GM13976 (cell line): ENCODE results near the gene DYNLT1.

Experiments used
- DNase-seq: peaks from one replicate; pipeline ENCODE4 v3.0.0; 2012; ENCODE audit warnings: low spot score
- in situ Hi-C: fragments of 300-500 bp; cut with MboI; formaldehyde crosslinking; loops from one replicate; pipeline ENCODE4 v1.12.0; 2022; ENCODE audit warnings: low sequenced_read_pairs, mixed read lengths, inconsistent platforms; ENCODE audit not compliant: unreplicated experiment
- TF ChIP-seq, protein P1 (sequence below): IDR thresholded peaks from 2 replicates; pipeline ENCODE4 v1.5.1; 2012; ENCODE audit warnings: borderline replicate concordance, mild to moderate bottlenecking; ENCODE audit not compliant: insufficient read depth; ENCODE audit errors: extremely low read depth, missing control alignments, control extremely low read depth

Gene DYNLT1

DNA sequence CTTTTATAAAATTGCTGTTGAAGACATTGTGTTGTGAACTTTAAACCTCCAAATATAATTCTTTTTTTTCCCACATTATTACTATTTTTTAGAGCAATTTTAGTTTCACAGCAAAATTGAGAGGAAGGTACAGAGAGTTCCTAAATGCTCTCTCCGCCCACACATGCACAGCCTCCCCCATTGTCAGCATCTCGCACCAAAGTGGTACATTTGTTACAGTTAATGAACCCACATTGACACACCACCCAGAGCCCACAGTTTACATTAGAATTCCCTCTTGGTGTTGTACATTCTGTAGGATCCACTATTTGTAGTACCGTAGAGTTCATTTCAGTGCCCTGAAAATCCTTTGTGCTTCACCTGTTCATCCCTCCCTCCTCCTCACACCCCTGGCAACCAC, 50.9 kb downstream of the DYNLT1 start:
- TF ChIP-seq, protein P1, sequence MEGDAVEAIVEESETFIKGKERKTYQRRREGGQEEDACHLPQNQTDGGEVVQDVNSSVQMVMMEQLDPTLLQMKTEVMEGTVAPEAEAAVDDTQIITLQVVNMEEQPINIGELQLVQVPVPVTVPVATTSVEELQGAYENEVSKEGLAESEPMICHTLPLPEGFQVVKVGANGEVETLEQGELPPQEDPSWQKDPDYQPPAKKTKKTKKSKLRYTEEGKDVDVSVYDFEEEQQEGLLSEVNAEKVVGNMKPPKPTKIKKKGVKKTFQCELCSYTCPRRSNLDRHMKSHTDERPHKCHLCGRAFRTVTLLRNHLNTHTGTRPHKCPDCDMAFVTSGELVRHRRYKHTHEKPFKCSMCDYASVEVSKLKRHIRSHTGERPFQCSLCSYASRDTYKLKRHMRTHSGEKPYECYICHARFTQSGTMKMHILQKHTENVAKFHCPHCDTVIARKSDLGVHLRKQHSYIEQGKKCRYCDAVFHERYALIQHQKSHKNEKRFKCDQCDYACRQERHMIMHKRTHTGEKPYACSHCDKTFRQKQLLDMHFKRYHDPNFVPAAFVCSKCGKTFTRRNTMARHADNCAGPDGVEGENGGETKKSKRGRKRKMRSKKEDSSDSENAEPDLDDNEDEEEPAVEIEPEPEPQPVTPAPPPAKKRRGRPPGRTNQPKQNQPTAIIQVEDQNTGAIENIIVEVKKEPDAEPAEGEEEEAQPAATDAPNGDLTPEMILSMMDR = no peak
- no peak for DNase-seq
- in situ Hi-C loops = no loop called here

DNA sequence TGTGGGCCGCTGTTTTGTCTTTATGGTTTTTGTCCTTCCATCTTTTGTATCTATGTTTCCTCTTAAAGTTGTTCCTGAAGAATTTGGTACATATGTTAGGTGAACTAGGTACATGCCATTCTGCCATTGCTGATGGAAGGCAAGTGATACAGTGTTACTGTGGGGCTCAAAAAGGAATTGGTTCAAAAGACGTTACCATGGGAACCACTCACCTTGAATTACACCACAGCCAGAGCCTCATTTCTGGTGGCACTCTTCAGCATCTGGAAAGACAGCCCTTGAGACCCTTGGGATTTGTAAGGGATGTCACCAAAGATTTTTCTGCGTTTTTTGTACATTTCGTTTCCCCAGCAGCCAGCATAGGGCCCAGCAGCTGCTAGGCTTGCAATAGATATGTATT, 52.7 kb downstream of the DYNLT1 start:
- TF ChIP-seq, protein P1 = no peak
- in situ Hi-C loops = no loop called here
- DNase-seq = no peak

DNA sequence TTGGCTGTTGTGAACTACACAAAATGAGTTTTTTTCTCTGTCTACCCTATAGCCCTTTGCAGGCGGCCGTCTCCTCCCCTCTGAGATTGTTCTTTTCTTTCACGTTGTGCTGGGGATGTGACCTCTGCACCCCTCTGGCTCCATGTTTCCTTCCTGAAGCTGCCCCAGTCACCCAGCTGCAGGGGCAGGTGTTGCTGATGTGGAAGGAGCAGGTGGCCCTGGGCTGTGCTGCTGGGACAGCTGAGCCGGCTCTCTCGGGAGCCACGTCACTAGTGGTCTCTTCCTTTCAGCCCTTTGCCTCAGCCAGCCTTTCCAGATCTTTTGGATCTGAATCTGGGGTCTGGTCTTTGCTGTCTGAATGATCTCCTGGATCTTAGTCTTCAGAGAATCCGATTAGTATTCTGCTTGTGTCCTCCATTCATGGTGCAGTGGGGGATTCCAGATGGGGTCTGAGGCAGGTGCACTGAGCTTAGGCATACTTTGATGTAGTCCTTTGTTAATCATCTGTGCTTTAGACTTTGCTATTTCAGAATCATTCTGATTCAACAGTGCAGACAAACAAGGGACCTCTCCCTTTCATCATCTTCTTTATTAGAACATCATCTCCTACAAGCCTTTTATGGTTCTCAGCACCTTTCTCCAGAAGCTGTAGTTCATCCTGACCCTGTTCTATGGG, 53.3 kb downstream of the DYNLT1 start:
- in situ Hi-C loops = no loop called here

GRCh38 chr6:158589366-158589765, 55.2 kb downstream of the DYNLT1 start:
- TF ChIP-seq, protein P1 = no peak
- DNase-seq = no peak
- in situ Hi-C loops = no loop called here

More for the DNA sequence above, 53.3 kb downstream of the DYNLT1 start:
- no peak for DNase-seq
- TF ChIP-seq, protein P1 = no peak

GRCh38 chr6:158586652-158587051, 57.9 kb downstream of the DYNLT1 start:
- no peak for DNase-seq
- in situ Hi-C loops = no loop called here
- TF ChIP-seq, protein P1 = no peak
